H9 (cell line): ENCODE results near the gene GNL3L. TPM values are rescaled to one million over a fixed set of nuclear protein-coding genes. Genes with fewer than 3 reads are reported as not detected.

Experiments
- DNase-seq: peaks from one replicate; pipeline ENCODE4 v3.0.0-alpha.2; 2017
- H2AFZ ChIP-seq: one replicate; pipeline ENCODE4 v1.6.1; 2013; ENCODE audit warnings: mild to moderate bottlenecking, low read length, control low read depth, moderate library complexity
- H2AK5ac ChIP-seq: 2 replicates; pipeline ENCODE4 v1.6.1; 2013; ENCODE audit warnings: low read length, control low read depth, mixed read lengths; ENCODE audit not compliant: insufficient read length
- H2BK120ac ChIP-seq: one replicate; pipeline ENCODE4 v1.6.1; 2013; ENCODE audit warnings: low read depth, mild to moderate bottlenecking, low read length, control low read depth, inconsistent platforms; ENCODE audit not compliant: poor library complexity, severe bottlenecking
- H2BK12ac ChIP-seq: 2 replicates; pipeline ENCODE4 v1.6.1; 2013; ENCODE audit warnings: low read length, control low read depth, mixed read lengths, low read depth; ENCODE audit not compliant: insufficient read length
- H2BK15ac ChIP-seq: 2 replicates; pipeline ENCODE4 v1.6.1; 2013; ENCODE audit warnings: low read depth, low read length, control low read depth
- H2BK20ac ChIP-seq: one replicate; pipeline ENCODE4 v1.6.1; 2013; ENCODE audit warnings: low read depth, mild to moderate bottlenecking, low read length, control low read depth, inconsistent platforms; ENCODE audit not compliant: poor library complexity, severe bottlenecking
- H2BK5ac ChIP-seq: 2 replicates; pipeline ENCODE4 v1.6.1; 2013; ENCODE audit warnings: low read length, control low read depth, mixed read lengths; ENCODE audit not compliant: insufficient read length
- H3K14ac ChIP-seq: 2 replicates; pipeline ENCODE4 v1.6.1; 2013; ENCODE audit warnings: low read length, control low read depth; ENCODE audit not compliant: insufficient read depth
- H3K18ac ChIP-seq: 2 replicates; pipeline ENCODE4 v1.6.1; 2013; ENCODE audit warnings: low read depth, mild to moderate bottlenecking, mixed read lengths, low read length, control low read depth; ENCODE audit not compliant: insufficient read length
- H3K23ac ChIP-seq: 2 replicates; pipeline ENCODE4 v1.6.1; 2013; ENCODE audit warnings: low read length, control low read depth, mixed read lengths, low read depth; ENCODE audit not compliant: insufficient read length
- H3K23me2 ChIP-seq: 2 replicates; pipeline ENCODE4 v1.6.1; 2013; ENCODE audit warnings: low read depth, mild to moderate bottlenecking, mixed read lengths, low read length, control low read depth; ENCODE audit not compliant: insufficient read length, poor library complexity, severe bottlenecking
- H3K27ac ChIP-seq: 2 replicates; pipeline ENCODE4 v1.5.1; 2013; ENCODE audit warnings: low read length, control low read depth, mixed read lengths, low read depth; ENCODE audit not compliant: insufficient read length
- H3K27me3 ChIP-seq: 2 replicates; pipeline ENCODE4 v1.6.1; 2013; ENCODE audit warnings: low read length, control low read depth, inconsistent platforms; ENCODE audit not compliant: insufficient read depth
- H3K4ac ChIP-seq: 2 replicates; pipeline ENCODE4 v1.6.1; 2013; ENCODE audit warnings: low read depth, mild to moderate bottlenecking, control low read depth, inconsistent platforms, low read length, moderate library complexity
- H3K4me1 ChIP-seq: 2 replicates; pipeline ENCODE4 v1.6.1; 2013; ENCODE audit warnings: low read length, control low read depth, inconsistent platforms; ENCODE audit not compliant: insufficient read depth
- H3K4me2 ChIP-seq: 2 replicates; pipeline ENCODE4 v1.6.1; 2013; ENCODE audit warnings: low read length, control low read depth, mixed read lengths; ENCODE audit not compliant: insufficient read length, insufficient read depth
- H3K56ac ChIP-seq: 2 replicates; pipeline ENCODE4 v1.6.1; 2013; ENCODE audit warnings: low read depth, mild to moderate bottlenecking, mixed read lengths, low read length, control low read depth; ENCODE audit not compliant: insufficient read length
- H3K79me1 ChIP-seq: 2 replicates; pipeline ENCODE4 v1.6.1; 2013; ENCODE audit warnings: low read depth, mild to moderate bottlenecking, moderate library complexity, low read length, control low read depth, inconsistent platforms; ENCODE audit not compliant: insufficient read depth, poor library complexity, severe bottlenecking
- H3K79me2 ChIP-seq: 2 replicates; pipeline ENCODE4 v1.6.1; 2013; ENCODE audit warnings: low read length, control low read depth, inconsistent platforms; ENCODE audit not compliant: insufficient read depth
- H3K9ac ChIP-seq: 2 replicates; pipeline ENCODE4 v1.6.1; 2013; ENCODE audit warnings: low read length, control low read depth, mixed read lengths; ENCODE audit not compliant: insufficient read length; ENCODE audit errors: extremely low read depth
- H3K9me3 ChIP-seq: one replicate; pipeline ENCODE4 v1.6.1; 2013; ENCODE audit warnings: low read depth, low read length, inconsistent platforms; ENCODE audit not compliant: control insufficient read depth
- H3T11ph ChIP-seq: one replicate; pipeline ENCODE4 v1.6.1; 2013; ENCODE audit warnings: mild to moderate bottlenecking, low read length, control low read depth, inconsistent platforms
- H4K20me1 ChIP-seq: one replicate; pipeline ENCODE4 v1.6.1; 2013; ENCODE audit not compliant: control insufficient read depth, insufficient read length, insufficient read depth
- H4K5ac ChIP-seq: 2 replicates; pipeline ENCODE4 v1.6.1; 2013; ENCODE audit warnings: low read depth, mild to moderate bottlenecking, mixed read lengths, low read length, control low read depth; ENCODE audit not compliant: insufficient read length
- H4K8ac ChIP-seq: replicated peaks from 2 replicates; pipeline ENCODE4 v1.6.1; 2013; ENCODE audit warnings: low read length, control low read depth, mixed read lengths, low read depth; ENCODE audit not compliant: insufficient read length
- H4K91ac ChIP-seq: 2 replicates; pipeline ENCODE4 v1.6.1; 2013; ENCODE audit warnings: low read depth, mild to moderate bottlenecking, moderate library complexity, mixed read lengths, low read length, control low read depth; ENCODE audit not compliant: insufficient read length
- H3K27ac Mint-ChIP-seq, 3 experiments: 2 replicates in 2 of 3; 3 replicates in 1 of 3; pipeline ENCODE4 v1.8.0; 2020 to 2021; ENCODE audit warnings: mixed read lengths in 3 of 3, mild to moderate bottlenecking in 1 of 3, moderate library complexity in 1 of 3
- H3K27me3 Mint-ChIP-seq: 2 replicates; pipeline ENCODE4 v1.8.0; 2021; ENCODE audit warnings: low read depth, mild to moderate bottlenecking, moderate library complexity, mixed read lengths
- H3K36me3 Mint-ChIP-seq, 3 experiments: 2 replicates in 2 of 3; 3 replicates in 1 of 3; pipeline ENCODE4 v1.8.0; 2020 to 2021; ENCODE audit warnings: low read depth in 3 of 3, mixed read lengths in 3 of 3; ENCODE audit not compliant: insufficient read depth in 1 of 3
- H3K4me1 Mint-ChIP-seq, 2 experiments: 2 replicates each; pipeline ENCODE4 v1.8.0; 2020; ENCODE audit warnings: mixed read lengths in 2 of 2
- H3K4me3 Mint-ChIP-seq, 2 experiments: 2 replicates in 1 of 2; 3 replicates in 1 of 2; pipeline ENCODE4 v1.8.0; 2020 to 2021; ENCODE audit warnings: mild to moderate bottlenecking in 2 of 2, mixed read lengths in 2 of 2, moderate library complexity in 1 of 2
- H3K9me3 Mint-ChIP-seq, 2 experiments: 2 replicates in 1 of 2; 3 replicates in 1 of 2; pipeline ENCODE4 v1.8.0; 2020; ENCODE audit warnings: mild to moderate bottlenecking in 2 of 2, mixed read lengths in 2 of 2, moderate library complexity in 1 of 2
- WGBS: extraction: QIAGEN DNeasy Blood & Tissue Kit; methylation state at CpG from one replicate; pipeline ENCODE4 v1.1.7; 2013; ENCODE audit warnings: missing lambda C conversion rate, low lambda C conversion rate, mixed read lengths; ENCODE audit not compliant: insufficient read length; ENCODE audit errors: extremely low coverage; 5-methylcytosine and 5-hydroxymethylcytosine counted together
- total RNA-seq: library from RNA; stranded (reverse); gene quantifications from 2 replicates; pipeline ENCODE4 v1.2.1, GENCODE V29; 2021
- TF ChIP-seq, protein P1 (sequence below): fragments of 200-600 bp; sonication (generic); conservative IDR thresholded peaks from 3 replicates; pipeline ENCODE4 v1.8.0; 2021; ENCODE audit warnings: antibody characterized with exemption, mild to moderate bottlenecking

GNL3L gene
- total RNA-seq, 1 experiment from 2014 or later: 69.2 TPM

DNA sequence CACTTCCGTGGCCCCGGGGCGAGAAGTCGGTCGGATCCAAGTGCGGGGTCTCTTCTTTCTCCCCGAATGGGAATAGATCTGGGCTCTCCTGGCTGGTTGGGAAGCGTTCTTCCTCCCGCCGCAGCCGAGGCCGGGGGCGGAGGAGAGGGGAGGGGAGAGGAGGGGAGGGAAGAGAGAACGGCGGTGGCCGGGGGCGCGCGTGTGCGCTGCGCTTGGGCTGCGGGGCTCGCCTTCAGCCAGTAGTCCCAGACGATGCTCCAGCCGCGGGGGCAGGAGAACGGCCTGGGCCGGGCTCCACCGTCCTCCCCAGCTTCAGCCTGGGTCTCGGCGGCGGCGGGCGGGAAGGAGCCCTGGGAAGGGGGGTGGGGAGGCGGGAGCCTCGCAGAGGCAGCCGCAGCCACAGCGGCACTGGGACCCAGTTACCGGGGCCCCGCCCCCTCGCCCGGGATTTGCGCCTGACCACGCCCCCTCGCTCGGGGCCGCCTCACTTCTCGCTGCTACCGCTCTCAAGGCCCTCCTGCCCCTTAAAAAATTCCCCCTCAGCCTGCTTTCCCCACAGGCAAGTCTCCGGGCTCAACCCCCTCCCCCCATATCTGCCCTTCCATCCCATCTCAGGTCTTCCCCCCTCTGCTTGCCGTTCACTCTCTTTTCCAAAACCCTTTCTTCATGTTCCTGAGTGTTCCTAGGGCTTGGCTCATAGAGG is 34.1 kb upstream of the GNL3L start, which contains the start of gene FGD1:
Gene FGD1, minus strand, starts transcription at position 421 of the 703 bp plus-strand sequence. CDS start 802 bp downstream, outside the sequence.
- H3K4me1 ChIP-seq: peaks cover 1% of the 10 kb centered on the region
- H3K79me1 ChIP-seq: peaks cover under 1% of the 10 kb centered on the region
- H3K79me2 ChIP-seq: peaks cover 4% of the 10 kb centered on the region; the same call in 1 of the 2 replicates
- Mint-ChIP-seq H3K36me3 (peaks cover 9 to 18% (median 13%) of the 10 kb centered on the region in 3 experiments), H3K4me3 (peak within 1 kb of the TSS; percentile 82 to 89), H3K27ac (peak within 1 kb of the TSS in 1 of 3 experiments; percentile 93; a peak in 3 of 7 replicates), H3K9me3 (peaks cover 67 to 71% of the 10 kb centered on the region in 2 experiments), H3K27me3 (peaks cover 4% of the 10 kb centered on the region), H3K4me1 (peaks cover 24 to 38% of the 10 kb centered on the region in 2 experiments)
- peak within 1 kb of the TSS; percentile 6 for H3K9ac ChIP-seq
- H2AK5ac ChIP-seq: no peak within 1 kb of the TSS
- H4K20me1 ChIP-seq: no peaks in the 10 kb centered on the region
- no peak within 1 kb of the TSS for H4K91ac ChIP-seq
- H2AFZ ChIP-seq: no peak within 1 kb of the TSS
- no peak within 1 kb of the TSS for H2BK120ac ChIP-seq
- H3K14ac ChIP-seq: no peak within 1 kb of the TSS
- no peak within 1 kb of the TSS for H4K5ac ChIP-seq
- H3K4me2 ChIP-seq: peak within 1 kb of the TSS; percentile 53
- H2BK5ac ChIP-seq: no peak within 1 kb of the TSS
- TF ChIP-seq, protein P1, sequence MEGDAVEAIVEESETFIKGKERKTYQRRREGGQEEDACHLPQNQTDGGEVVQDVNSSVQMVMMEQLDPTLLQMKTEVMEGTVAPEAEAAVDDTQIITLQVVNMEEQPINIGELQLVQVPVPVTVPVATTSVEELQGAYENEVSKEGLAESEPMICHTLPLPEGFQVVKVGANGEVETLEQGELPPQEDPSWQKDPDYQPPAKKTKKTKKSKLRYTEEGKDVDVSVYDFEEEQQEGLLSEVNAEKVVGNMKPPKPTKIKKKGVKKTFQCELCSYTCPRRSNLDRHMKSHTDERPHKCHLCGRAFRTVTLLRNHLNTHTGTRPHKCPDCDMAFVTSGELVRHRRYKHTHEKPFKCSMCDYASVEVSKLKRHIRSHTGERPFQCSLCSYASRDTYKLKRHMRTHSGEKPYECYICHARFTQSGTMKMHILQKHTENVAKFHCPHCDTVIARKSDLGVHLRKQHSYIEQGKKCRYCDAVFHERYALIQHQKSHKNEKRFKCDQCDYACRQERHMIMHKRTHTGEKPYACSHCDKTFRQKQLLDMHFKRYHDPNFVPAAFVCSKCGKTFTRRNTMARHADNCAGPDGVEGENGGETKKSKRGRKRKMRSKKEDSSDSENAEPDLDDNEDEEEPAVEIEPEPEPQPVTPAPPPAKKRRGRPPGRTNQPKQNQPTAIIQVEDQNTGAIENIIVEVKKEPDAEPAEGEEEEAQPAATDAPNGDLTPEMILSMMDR: no peak
- H4K8ac ChIP-seq: no peak within 1 kb of the TSS
- no peak within 1 kb of the TSS for H2BK15ac ChIP-seq
- H3K27me3 ChIP-seq: no peaks in the 10 kb centered on the region
- no peaks in the 10 kb centered on the region for H3K23me2 ChIP-seq
- no peak within 1 kb of the TSS for H3K27ac ChIP-seq
- H3T11ph ChIP-seq: no peak within 1 kb of the TSS
- H3K9me3 ChIP-seq: no peaks in the 10 kb centered on the region
- H3K56ac ChIP-seq: no peak within 1 kb of the TSS
- H2BK12ac ChIP-seq: no peak within 1 kb of the TSS
- H3K4ac ChIP-seq: no peak within 1 kb of the TSS
- DNase-seq: peak; percentile 73
- H3K23ac ChIP-seq: no peak within 1 kb of the TSS
- no peak within 1 kb of the TSS for H3K18ac ChIP-seq
- WGBS: no CpG with 5 or more reads among the region's 51 CpGs
- H2BK20ac ChIP-seq: no peak within 1 kb of the TSS
